Measurements from ENCODE around the gene SERTM2. TPM values are rescaled to one million over a fixed set of nuclear protein-coding genes. Genes with fewer than 3 reads are reported as not detected.

Gene SERTM2
- total RNA-seq, 1 donor from 2014 or later, result 0.23 TPM

Other genes with a start within 250 kb of the SERTM2 start
- gene CAPN6, start 241.2 kb upstream of the SERTM2 start, total RNA-seq, result 3.9 and 9.4 TPM in 2 replicates
- gene DCX, start 99.5 kb upstream of the SERTM2 start, total RNA-seq, result 0.53 and 2.4 TPM in 2 replicates
- 21.2 and 31.0 TPM in 2 replicates for gene ALG13, start 169.5 kb downstream of the SERTM2 start, total RNA-seq

All from astrocyte (in vitro differentiated cells and primary cell).